GM19372 (cell line): ENCODE measurements around the gene HTRA3.

Source experiments
- ATAC-seq: cut with Tn5 transposase; IDR thresholded peaks from one replicate; pipeline ENCODE4 v1.9.1; 2021; ENCODE audit warnings: mild to moderate bottlenecking, low read depth, moderate library complexity; ENCODE audit not compliant: unreplicated experiment

Gene HTRA3

DNA sequence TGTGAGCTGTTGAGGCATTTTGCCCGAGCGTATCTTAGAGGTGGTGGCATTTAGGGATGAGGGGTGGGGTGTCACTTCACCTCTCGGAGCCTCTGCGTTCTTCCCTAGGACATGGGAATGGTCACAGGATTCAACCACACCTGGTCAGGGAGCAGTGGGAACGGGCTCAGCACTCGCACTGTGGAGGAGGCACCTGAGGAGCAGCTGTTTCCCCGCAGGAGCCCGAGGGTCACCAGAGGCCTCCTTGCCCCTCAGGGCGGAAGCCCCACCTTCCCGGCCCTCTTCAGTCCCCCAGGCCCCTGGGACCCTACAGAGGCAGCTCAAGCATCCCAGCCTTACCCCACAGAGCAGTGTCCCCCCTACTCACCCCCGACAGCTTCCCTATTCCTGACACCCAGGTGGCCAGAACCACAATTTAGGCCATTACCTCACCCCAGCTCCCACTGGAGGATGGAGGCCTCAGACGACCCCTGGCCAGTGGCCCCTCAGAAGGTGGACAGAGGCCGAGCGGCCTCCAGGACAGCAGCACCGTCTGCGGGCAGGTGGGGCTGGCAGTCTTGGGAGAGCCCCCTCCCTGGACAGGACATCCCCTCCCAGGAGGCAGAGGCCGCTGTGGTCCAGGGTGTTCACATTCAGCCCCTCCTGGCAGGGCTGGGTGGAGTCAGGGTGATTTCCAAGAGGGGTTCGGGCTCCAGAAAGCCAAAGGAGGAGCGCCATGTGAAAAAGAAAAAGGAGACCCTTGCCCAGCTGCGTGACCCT is 4.2 kb upstream of the HTRA3 start:
- no peak for ATAC-seq

DNA sequence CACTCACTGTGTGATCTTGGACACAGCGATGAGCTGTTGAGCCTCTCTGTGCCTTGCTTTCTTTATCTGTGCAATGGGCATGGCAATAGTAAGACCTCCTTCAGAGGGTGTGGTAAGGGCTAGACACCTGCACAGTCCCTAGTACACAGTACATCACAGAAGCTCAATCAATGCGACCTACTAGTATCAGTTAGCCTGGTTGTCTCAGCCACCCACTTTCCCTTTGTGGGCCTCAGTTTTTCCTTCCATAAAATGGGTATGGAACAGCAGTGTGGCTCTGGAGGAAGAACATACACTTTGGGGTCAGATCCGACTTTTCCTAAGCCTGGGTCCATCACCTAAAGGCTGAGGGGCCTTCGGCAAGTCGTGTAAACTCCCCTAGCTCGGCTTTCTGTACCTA is 3.5 kb upstream of the HTRA3 start:
- ATAC-seq, result no peak

DNA sequence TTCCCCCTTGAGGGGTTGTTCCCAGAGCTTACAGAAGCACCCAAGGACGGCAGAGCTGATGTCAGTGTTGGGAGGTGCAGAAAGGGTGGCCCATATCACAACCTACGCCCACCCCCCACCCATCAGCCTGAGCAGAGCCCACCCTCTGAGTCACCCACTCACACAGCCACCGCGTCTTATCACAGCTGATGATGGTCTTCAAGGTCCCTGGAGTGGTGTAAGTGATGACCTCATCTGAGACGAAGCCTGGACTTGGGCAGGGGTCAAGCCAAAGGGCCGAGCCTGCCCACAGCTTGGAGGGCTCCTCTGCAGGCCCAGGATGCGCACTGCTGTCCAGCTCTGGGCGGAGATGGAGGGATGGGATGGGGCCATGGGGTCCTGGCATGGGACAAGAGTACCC is 3.0 kb upstream of the HTRA3 start:
- ATAC-seq, result no peak

DNA sequence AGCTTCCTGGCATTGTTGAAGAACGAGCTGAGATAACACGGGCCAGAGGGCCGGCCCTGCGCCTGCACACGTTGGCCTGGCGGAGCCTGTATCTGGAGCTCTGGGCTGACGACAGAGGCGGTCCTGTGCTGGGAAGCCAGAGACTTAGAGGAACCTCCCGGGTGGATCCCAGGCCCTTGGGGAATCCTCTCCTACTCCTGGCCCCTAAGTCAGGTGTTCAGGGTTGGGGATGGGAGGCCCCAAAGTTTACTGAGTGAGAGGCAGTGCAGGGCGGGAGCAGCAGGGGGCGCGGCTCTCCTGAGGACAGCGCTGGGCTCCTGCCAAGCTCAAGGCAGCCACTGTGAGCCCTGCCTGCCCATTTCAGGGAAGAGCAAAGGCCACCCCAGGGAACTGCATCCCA is 2.5 kb upstream of the HTRA3 start:
- ATAC-seq, result peak; percentile 79

DNA sequence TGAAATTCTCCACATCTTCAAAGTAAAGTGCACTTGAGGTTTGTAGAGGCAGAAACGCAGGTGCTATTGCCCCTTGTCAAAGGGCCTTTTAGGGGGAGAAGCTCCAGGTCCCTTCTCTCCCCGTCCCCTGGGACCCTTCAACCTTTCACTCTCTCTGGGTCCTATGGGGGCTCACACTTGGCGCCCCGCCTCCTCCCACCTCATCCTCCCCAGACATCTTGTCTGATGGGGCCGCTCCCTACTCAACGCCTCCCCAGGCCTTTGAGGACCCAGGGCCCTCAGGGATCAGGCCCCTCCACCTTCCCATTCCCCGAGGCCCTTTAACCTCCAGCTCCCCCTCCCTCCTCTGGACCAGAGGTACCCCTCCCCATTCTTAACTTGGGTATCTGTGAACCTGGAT is 1.3 kb upstream of the HTRA3 start:
- ATAC-seq, result no peak

DNA sequence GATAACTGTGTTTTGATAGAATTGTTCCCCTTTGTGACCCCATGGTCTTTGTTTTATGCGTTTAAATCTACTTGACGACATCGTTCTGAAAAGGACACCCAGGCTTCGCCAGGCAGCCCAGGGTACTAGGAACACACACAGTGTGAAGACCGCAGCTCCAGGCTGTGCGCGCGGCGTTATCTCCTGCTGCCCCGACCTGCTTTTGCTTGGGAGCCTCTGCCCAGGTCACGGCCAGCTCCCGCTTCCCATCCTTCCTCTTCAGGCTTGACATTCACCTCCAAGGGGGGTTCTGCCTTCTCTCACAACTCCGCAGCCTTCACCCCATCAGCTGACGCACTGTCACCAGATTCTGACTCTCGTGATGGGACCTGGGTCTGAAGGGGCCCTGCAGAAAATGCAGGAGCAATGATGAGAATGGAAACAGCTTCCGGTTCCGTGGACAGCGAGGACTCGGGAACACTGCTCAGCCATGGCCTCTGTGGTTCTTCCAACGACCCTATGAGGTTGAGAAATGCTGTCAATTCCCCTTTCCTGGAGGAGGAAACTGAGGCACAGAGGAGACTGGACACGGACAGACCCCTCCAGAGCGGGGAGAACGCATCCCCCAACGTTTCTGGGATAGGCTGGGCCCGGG is 536 bp upstream of the HTRA3 start:
- ATAC-seq, result no peak

DNA sequence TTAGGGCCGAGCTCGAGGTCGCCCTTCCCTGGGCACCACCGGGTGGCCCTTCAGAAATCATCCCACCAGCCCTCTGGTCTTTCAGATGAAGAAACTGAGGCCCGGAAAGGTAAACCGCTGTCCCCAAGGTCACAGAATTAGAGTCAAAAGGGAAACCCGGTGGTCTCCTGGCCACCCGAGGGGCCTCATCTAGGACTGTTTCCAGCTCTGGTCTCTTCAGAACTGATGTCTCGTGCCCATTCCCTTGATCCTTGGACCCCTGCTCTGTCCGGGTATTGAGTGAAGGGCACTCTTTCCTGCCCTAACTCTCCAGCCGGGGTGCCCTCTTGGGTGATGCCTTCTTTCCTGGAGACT is 841 bp downstream of the HTRA3 start:
- no peak for ATAC-seq

DNA sequence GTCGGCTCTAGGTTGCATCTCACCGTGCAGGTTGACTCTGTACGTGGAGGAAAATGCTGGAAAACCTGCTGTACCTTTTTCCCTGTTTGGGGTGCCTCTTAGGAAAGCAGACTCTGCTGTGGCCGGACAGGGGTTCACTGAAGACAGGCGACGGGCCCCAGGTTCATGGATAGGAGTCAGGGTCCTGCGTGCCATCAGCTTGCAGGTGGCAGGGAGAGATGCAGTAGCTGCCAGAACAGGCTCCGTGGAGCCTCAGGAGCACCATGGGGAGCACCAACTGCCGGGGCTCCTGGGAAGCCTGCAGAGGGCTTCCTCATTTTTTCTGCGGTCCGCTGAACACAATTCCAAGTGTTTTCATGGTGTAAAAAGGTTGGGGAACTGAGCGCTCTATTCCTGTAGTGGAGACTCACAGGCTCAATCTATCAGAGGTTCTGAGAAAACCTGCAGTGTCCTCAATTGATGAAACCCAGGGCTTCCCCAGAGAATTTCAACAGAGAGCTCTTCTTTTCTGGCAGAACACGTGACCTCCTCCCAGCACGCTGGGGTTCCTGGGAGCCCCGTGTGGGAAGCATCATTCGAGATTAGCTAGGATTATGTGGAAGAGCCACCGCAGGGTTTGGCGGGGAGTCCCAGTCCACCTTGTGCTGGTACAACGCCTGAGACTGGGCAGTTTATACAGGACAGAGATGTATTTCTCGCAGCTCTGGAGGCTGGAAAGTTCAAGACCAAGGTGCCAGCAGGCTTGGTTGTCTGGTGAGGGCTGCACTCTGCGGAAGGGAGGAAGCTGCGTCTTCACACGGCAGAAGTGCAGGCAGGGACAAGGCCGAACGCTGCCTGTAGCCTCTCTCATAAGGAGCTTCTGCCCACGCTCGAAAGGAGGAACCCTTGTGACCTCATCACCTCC is 1.6 kb downstream of the HTRA3 start:
- ATAC-seq, result no peak

DNA sequence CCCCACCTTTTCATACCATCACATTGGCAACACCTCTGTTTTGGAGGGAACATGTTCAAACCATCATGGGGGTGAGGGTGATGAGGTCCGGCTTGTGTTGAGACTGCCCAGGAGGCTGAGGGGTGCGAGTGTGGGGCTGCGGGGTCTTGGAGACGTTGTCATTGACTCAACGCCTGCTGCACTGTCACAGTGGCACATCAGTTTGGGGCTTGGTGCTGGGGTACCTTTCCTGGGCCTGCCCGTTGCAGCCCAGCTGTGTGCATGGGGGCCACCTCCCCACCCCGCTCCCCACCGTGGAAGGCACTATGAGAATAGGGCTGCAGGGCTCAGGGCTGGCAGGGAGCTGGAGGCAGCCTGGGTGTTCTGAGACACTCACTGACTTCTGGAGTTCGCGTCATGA is 2.3 kb downstream of the HTRA3 start:
- no peak for ATAC-seq

DNA sequence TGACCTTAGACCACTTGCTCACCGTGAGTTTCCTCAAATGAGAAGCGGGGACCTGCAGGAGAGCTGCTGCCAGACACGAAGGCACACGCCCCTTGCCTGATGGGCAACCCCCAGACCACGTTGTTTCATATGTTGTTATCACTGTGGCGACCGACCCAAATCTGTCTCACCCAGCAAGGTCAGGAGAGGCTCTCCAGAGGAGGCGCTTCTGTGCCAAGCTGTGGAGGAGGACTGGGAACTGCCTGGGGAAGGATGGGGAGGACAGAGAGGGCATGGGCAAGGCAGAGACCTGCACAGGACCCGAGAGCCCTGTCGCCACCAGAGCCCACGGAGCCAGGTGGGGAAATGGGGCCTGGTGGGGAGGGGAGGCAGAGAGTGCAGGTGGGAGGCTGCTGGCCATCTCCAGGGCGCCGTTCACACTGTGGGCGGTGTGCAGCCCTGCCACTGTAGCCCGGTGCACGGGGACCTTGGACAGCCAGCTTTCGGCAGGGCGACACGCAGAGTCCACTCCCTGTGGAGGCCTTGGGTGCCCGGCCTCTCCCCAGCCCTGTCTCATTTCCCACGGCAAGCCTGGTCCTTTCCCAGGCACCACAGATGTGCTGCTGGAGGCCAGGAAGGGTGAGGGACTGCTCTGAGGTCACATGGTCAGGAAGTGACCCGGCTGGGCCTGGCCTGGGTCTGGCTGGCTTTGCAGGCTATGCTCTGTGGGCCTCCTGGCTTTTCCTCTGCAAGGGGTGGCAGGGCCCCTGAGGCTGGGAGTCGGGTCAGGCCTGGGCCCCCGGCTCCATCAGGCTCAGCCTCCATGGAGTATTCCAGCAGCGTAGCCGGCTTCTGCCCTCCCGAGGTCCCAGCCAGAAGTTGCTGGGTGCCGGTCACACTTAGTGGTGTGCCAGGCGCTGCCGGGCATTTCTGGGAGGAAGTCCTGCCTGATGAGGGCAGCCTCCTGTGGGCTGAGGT is 3.2 kb downstream of the HTRA3 start:
- no peak for ATAC-seq

DNA sequence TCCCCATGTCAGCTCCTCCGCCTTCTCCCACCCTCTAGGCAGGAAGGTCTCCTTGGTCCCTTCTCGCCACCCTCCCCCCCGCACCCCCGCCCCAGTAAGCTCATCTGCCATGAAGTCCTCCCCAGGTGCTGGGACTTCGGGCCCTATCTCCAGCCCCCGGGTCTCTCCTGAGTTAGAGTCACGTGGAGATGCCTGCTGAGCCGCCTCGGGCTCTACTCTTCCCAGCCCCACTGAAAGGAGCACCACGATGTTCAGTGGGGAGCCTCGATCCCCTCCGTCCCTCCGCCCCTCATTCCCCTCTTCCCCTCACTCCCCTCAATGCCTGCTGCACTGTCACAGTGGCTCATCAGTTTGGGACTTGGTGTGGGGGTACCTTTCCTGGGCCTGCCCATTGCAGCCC is 3.9 kb downstream of the HTRA3 start:
- no peak for ATAC-seq

DNA sequence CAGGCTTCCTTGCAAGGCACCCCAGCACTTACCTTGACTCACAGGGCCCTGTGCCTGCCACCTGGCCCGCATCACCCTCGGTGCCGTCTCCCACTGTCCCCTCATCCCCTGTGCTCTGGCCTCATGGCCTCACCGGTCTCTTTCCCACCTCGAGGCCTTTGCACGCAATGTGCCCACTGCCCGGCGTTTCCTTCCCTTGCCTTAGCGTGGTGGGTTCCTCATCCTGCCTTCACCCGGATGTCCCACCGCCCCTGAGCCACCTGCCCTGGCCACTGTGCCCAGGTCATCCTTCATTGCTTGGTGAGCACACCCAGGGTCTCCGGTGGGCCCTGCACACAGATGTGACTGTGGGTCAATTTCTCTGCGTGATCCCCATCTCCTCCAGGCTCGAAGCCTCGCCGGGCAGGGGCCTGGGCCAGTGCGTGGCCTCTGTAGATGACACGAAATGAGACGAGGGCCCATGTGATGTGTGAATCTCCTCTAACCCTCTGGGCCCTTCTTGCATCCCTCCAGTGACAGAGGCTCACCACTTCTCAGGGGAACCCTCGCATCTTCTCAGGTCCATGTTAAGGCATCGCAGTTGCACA is 4.6 kb downstream of the HTRA3 start:
- no peak for ATAC-seq

DNA sequence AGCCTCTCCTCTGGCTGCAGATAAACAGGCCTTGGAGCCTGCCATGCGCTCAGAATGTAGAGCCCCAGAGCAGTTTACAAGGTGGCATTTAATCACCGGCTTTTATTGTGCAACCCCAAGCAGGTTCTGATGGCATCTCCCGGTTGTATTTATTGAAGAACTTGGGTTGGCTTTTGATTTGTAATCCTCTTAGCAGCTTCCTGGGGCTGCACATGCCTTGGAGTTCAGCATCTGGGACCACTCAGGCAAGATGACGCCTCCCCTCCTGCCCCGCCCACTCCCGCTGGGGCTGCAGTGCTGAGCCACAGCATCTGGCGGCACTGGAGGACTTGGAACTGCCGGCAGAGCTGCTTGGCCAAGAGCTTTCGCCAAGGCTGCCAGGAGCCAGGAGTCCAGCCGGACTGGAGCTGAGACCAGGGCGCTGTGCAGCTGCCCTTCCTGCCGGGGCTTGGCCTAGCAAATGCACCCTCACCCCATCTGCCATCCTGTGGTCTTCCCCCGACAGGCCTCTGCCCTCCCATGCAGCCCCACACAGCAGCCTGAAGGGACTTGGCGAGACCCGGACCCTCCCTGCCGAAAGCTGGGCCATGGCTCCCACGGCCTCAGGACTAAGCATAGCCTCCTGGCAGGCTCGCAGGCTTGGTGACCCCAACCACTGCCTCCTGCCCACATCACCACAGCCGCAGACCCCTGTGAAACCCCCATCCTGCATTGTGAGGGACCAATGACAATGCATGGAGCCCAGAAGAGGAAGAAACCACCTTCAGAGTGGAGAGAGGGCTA is 5.4 kb downstream of the HTRA3 start:
- ATAC-seq, result no peak

DNA sequence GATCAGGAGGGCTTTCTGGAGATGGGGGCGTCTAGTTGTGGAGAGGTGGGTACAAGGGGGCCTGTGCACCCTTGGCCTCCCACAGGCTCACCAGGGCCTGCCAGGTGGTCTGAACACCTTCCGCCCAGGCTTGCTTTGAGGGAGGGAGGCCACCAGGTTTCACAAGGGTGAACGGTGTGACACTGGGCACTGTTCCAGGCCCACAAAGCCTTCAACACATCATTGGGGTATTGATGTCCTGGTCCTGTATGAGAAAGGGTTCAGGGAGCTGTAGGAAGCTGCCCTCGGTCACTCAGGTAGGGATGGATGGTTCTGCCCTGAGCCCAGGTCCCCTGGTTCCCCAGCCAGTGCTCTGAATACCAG is 6.0 kb downstream of the HTRA3 start:
- no peak for ATAC-seq

DNA sequence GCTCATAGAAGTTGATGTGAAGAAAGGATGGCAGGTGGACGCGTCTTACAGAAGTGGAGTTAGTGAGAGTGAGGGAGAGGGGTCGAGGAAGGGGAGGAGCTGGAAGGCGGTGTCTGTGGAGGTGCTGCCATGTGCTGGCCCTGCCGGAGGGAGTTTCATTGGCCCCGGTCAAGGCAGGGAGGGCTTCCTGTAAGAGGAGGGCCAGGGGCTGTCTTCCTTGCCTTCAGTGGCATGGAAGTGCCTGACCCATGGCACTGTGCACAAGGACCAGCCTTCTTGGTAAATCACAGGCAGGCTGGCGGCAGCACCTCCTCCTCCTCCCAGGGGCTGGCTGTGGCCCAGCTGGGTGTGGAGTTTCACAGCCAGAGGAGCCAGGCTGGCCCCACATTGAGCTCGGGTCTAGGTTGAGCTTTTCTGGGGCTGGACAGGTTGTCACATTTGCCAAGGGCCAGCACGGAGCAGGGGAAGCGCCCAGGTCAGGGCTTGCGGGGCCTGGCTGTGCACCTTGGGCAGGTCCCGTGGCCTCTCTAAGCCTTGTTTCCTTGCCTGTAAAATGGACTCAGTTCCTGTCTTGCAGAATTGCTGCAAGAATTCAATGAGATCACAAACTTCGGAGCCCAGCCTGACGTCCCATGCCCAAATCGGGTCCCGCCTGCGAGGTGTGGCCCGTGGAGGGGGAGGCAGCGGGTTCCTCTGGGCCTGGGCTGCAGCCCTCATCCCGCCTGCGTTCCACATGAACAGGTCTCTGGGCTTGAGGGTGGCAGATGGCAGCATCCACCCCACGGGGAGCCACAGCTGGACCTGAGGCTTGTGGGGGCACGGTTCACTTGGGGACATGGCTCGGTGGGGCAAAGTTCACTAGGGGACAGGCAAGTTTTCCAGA is 7.0 kb downstream of the HTRA3 start:
- ATAC-seq, result no peak

DNA sequence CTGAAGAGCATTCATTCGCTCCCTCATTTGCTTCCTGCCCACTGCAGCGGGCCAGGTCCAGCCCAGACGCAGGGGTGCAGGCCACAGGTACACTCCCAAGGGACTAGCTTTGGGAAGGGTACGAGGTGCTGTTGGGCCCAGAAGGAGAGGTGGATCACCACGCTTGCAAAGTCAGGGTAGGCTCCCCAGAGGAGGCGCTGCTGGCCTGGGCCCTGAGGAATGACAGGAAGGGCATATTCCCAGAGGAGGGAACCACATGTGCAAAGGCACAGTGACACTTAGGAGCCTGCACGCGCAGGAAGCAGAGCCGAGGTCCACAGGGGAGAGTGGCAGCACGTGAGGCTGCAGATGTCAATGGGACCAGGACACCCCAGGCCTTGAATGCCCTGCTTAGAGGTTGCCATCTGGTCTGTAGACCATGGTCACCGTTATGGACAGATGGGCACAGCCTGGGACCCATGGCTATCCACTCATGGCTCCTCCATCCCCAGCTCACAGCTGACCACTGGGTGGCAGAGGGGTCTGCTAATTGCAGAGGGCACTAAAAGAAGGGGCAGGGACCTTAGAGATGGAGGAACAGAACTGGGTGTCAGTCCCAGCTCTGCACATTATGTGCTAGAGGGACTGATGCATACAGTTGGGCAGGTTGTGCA is 7.9 kb downstream of the HTRA3 start:
- no peak for ATAC-seq

DNA sequence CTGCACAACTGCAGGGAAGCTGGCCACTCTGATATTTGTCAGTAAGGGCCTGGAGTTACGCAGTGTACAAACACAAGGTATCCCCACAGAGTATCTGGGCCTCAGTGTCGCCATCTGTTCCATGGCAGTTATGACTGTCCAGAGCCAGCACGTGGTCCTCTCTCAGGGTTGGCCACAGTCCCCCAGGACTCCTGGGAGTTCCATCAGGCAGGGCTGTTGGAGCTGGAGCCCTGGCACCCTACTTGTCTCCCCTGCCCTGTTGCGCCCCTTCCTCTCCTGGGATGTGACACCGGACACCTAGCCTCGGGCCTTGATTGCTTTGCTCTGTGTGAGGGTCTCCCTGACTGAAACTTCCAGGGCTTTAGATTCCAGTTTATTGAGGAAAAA is 8.4 kb downstream of the HTRA3 start:
- ATAC-seq, result no peak
